Measurements from ENCODE around the gene EMC10. TPM values are rescaled to one million over a fixed set of nuclear protein-coding genes. Genes with fewer than 3 reads are reported as not detected.

Gene EMC10
- total RNA-seq, 1 experiment from 2014 or later = 66.7 TPM

GRCh38 chr19:50479761-50480251 is 3.5 kb downstream of the EMC10 start:
- H3K27me3 ChIP-seq (ENCODE audit: control insufficient read depth, insufficient read depth, low read length) = no peaks in the 10 kb centered on the region
- H3K4me3 ChIP-seq (ENCODE audit: low read depth in 2 of 2, low read length in 2 of 2) = no peak overlapping the region
- POLR2A ChIA-PET = no interaction called here
- in situ Hi-C loops (cut with HindIII; ENCODE audit: low pct_unique_long_range_greater_than_20kb, low sequenced_read_pairs) = no loop called here
- BruUV-seq (replicated peaks) = no TSS peak
- no peaks in the 10 kb centered on the region for H3K4me1 ChIP-seq (ENCODE audit: control insufficient read depth, insufficient read depth, low read length)
- DNase-seq (ENCODE audit: low read depth, low spot score) (no peak), ATAC-seq (no peak)
- TF ChIP-seq SIN3A (IDR thresholded peaks at IDR 0.05; ENCODE audit: borderline replicate concordance, insufficient read depth, low read depth, low read length) (no peak), REST (IDR thresholded peaks at IDR 0.05; ENCODE audit: insufficient read depth in 1 of 2, low read depth in 2 of 2, low read length in 1 of 2) (no peak)
- CTCF ChIA-PET = no interaction called here
- H3K27ac ChIP-seq (ENCODE audit: low read length) = no peak overlapping the region
- intact Hi-C loops (cut with micrococcal nuclease; ENCODE audit: unreplicated experiment) = no loop called here
- H3K9me3 ChIP-seq (ENCODE audit: control insufficient read depth, insufficient read depth, low read depth, low read length) = no peaks in the 10 kb centered on the region
- H3K36me3 ChIP-seq (ENCODE audit: control insufficient read depth, insufficient read depth, low read length) = no peaks in the 10 kb centered on the region

GRCh38 chr19:50480281-50481111 is 4.2 kb downstream of the EMC10 start:
- no peaks in the 10 kb centered on the region for H3K36me3 ChIP-seq (ENCODE audit: control insufficient read depth, insufficient read depth, low read length)
- H3K27ac ChIP-seq (ENCODE audit: low read length) = no peak overlapping the region
- no peak for DNase-seq (ENCODE audit: low read depth, low spot score)
- H3K4me1 ChIP-seq (ENCODE audit: control insufficient read depth, insufficient read depth, low read length) = no peaks in the 10 kb centered on the region
- POLR2A ChIA-PET = no interaction called here
- in situ Hi-C loops (cut with HindIII; ENCODE audit: low pct_unique_long_range_greater_than_20kb, low sequenced_read_pairs) (no loop called here), intact Hi-C loops (cut with micrococcal nuclease; ENCODE audit: unreplicated experiment) (no loop called here)
- H3K4me3 ChIP-seq (ENCODE audit: low read depth in 2 of 2, low read length in 2 of 2) = no peak overlapping the region
- no peaks in the 10 kb centered on the region for H3K27me3 ChIP-seq (ENCODE audit: control insufficient read depth, insufficient read depth, low read length)
- BruUV-seq (replicated peaks) = no TSS peak
- CTCF ChIA-PET = no interaction called here
- no peak for TF ChIP-seq REST (IDR thresholded peaks at IDR 0.05; ENCODE audit: insufficient read depth in 1 of 2, low read depth in 2 of 2, low read length in 1 of 2)
- TF ChIP-seq SIN3A (IDR thresholded peaks at IDR 0.05; ENCODE audit: borderline replicate concordance, insufficient read depth, low read depth, low read length) = no peak
- TF ChIP-seq CTCF (IDR thresholded peaks at IDR 0.05) = no peak
- TF ChIP-seq TCF7L2 (IDR thresholded peaks at IDR 0.05; ENCODE audit: low read depth, low read length) = no peak
- no peak for TF ChIP-seq POLR2AphosphoS5 (IDR thresholded peaks at IDR 0.05; ENCODE audit: low read depth, low read length)
- H3K9me3 ChIP-seq (ENCODE audit: control insufficient read depth, insufficient read depth, low read depth, low read length) = no peaks in the 10 kb centered on the region
- ATAC-seq = no peak
